RPMI7951 (cell line): ENCODE measurements around the gene VEGFA. TPM values are rescaled to one million over a fixed set of nuclear protein-coding genes. Genes with fewer than 3 reads are reported as not detected.

Experiments used
- DNase-seq: peaks from one replicate; pipeline ENCODE4 v3.0.0-alpha.2; 2012; ENCODE audit warnings: low read depth
- total RNA-seq: library from RNA; depleted of rRNA; stranded (reverse); fragments of >200 nt; shearing (Covaris generic); gene quantifications from 2 replicates; pipeline ENCODE4 v1.2.3, GENCODE V29; 2014

VEGFA gene
- total RNA-seq, 1 experiment from 2014 or later = 108 TPM

DNA sequence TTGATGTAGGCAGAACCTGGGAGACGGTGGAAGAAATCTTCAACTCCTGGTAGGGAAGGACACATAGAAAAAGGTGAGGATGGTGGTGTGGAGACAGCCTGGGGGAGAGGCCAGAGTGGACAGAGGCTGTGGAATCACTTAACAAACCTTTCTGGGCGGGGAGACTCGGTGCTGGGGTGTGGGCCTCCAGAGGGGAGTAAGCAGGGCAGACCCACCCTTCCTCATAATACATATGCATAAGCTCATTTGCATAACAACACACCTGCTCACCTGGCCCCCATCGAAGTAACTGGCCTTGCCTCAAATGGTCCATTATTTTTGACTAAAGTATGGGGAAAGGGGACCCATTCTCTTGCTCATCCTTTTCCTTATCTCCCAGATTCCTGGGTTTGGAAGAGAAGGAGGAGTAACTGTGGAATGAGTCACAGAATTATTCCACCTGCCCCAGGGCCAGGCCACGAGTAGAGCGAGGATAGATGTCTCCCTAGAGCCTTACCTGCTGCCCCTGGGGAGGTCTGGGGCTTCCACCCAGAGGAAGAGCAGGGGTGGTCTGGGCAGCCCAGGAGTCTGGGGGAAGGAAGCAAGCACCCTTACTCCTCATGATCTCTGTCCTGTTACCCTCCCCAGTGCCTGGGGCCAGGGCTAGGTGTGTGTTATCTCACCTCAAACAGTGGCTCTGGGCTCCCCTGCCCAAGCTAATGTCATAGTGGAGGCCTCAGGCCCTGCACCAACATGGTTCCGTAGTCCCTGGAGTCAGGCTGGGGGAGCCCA, 10.7 kb upstream of the VEGFA start:
- no peak for DNase-seq

- no peak for DNase-seq
These were observed 10.2 kb upstream of the VEGFA start for GRCh38 chr6:43759907-43760206.

GRCh38 chr6:43760210-43761168, 9.5 kb upstream of the VEGFA start:
- no peak for DNase-seq

GRCh38 chr6:43761666-43762409, 8.2 kb upstream of the VEGFA start:
- no peak for DNase-seq

DNA sequence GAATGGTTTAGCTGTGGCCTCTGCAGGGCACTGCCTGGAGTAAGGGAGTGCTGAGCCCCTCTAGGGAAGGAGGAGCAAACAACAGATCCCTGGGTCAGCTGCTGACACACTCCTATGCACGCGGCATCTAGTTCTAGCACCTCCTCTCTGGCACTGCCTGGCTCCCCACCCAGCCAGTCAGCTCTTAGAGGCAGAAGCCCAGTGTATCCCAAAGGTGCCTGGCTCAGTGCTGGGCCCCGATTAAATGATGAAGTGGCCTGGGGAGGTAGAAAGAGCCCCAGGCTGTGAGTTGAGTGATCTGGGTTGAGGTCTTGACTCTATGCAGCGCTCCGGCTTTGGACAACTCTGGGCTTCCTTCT, 7.6 kb upstream of the VEGFA start:
- no peak for DNase-seq

- DNase-seq = no peak
These were observed 6.9 kb upstream of the VEGFA start for GRCh38 chr6:43762966-43763695.

- no peak for DNase-seq
These were observed 6.0 kb upstream of the VEGFA start for GRCh38 chr6:43763812-43764522.

GRCh38 chr6:43764772-43765171, 5.2 kb upstream of the VEGFA start:
- DNase-seq = no peak

DNA sequence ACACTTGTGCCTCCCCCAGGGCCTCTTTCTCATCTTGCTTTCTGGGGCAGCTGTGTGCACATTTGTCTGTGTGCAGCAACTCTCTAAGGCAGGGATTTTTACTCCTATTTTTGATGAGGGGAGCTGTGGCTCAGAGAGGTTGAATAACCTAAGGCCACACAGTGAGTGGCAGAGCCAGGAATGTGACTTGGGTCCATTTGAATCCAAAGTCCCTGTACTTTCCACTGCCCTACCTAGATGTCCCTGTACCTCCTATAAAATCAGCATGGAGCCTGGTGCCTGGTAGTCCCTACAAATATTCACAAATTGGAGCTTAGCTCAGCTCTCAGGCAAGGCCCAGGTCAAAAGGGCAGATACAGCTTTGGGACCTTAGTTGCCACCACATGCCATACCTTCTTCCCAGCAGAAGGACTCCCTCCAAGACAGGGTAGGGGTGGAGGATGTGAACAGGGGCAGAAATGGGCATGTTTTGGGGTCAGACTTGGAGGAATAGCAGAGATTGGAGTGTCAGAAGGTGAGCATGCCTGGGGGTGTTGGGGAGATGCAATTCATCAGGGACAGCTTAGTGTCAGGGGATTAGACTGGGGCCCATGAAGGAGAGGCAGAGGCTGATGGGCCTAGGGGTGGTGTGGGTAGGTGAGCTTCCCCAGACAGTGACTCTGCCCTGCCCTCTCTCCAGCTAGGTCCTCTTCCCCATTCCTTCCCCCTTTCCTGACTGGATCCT, 4.1 kb upstream of the VEGFA start:
- DNase-seq = no peak

GRCh38 chr6:43766500-43766853, 3.5 kb upstream of the VEGFA start:
- DNase-seq = no peak

- no peak for DNase-seq
These were observed 3.0 kb upstream of the VEGFA start for GRCh38 chr6:43766964-43767461.

- no peak for DNase-seq
These were observed 2.2 kb upstream of the VEGFA start for GRCh38 chr6:43767553-43768505.

- peak; percentile 62 for DNase-seq
These were observed 1.5 kb upstream of the VEGFA start for GRCh38 chr6:43768506-43768860.

GRCh38 chr6:43768983-43769525, 957 bp upstream of the VEGFA start:
- peak; percentile 100 for DNase-seq

- DNase-seq = peak; percentile 75
These were observed 580 bp downstream of the VEGFA start for GRCh38 chr6:43770372-43771209.

- no peak for DNase-seq
These were observed 1.3 kb downstream of the VEGFA start for GRCh38 chr6:43771210-43771857.
